Parathyroid adenoma (tissue), 2 donors: ENCODE data around the gene NDUFV3.
"Not testable (repeated sequence)": the region's sequence is repeated elsewhere in the genome, so short reads cannot be mapped to it uniquely, and the experiment has no call there.

Source experiments
- H2AFZ ChIP-seq: fragments of 300-600 bp; sonication (generic); one replicate; pipeline ENCODE4 v1.7.0; 2017; ENCODE audit warnings: antibody characterized with exemption, mild to moderate bottlenecking
- H3K27ac ChIP-seq: fragments of 300-600 bp; sonication (generic); one replicate; pipeline ENCODE4 v1.7.0; 2017
- H3K27me3 ChIP-seq: fragments of 300-600 bp; sonication (generic); one replicate; pipeline ENCODE4 v1.7.0; 2017; ENCODE audit warnings: low read length; ENCODE audit not compliant: control insufficient read depth, insufficient read depth
- H3K36me3 ChIP-seq: fragments of 300-600 bp; sonication (generic); one replicate; pipeline ENCODE4 v1.7.0; 2017; ENCODE audit warnings: low read length; ENCODE audit not compliant: control insufficient read depth, insufficient read depth
- H3K4me1 ChIP-seq: fragments of 300-600 bp; sonication (generic); one replicate; pipeline ENCODE4 v1.7.0; 2017; ENCODE audit warnings: control low read depth
- H3K4me2 ChIP-seq: fragments of 300-600 bp; sonication (generic); one replicate; pipeline ENCODE4 v1.7.0; 2017; ENCODE audit warnings: low read length
- H3K4me3 ChIP-seq: fragments of 300-600 bp; sonication (generic); one replicate; pipeline ENCODE4 v1.7.0; 2017; ENCODE audit warnings: low read depth, low read length
- H3K79me2 ChIP-seq: fragments of 300-600 bp; sonication (generic); one replicate; pipeline ENCODE4 v1.7.0; 2017; ENCODE audit warnings: control low read depth
- H3K9ac ChIP-seq: fragments of 300-600 bp; sonication (generic); one replicate; pipeline ENCODE4 v1.7.0; 2017; ENCODE audit warnings: mild to moderate bottlenecking
- H3K9me3 ChIP-seq: fragments of 300-600 bp; sonication (generic); one replicate; pipeline ENCODE4 v1.7.0; 2017; ENCODE audit warnings: low read length; ENCODE audit not compliant: control insufficient read depth
- CTCF ChIP-seq: fragments of 300-600 bp; sonication (generic); IDR thresholded peaks from one replicate; pipeline ENCODE4 v1.7.0; 2017; ENCODE audit warnings: antibody characterized with exemption, mild to moderate bottlenecking
- donor health status: primary hyperparathyroidism.

Gene NDUFV3

GRCh38 chr21:42847051-42847707, 45.9 kb upstream of the NDUFV3 start:
- H3K9ac ChIP-seq = no peak overlapping the region
- no peaks in the 10 kb centered on the region for H3K36me3 ChIP-seq
- H3K27me3 ChIP-seq = no peaks in the 10 kb centered on the region
- H3K4me3 ChIP-seq = no peak overlapping the region
- no peak for TF ChIP-seq CTCF
- H3K9me3 ChIP-seq = no peaks in the 10 kb centered on the region
- no peaks in the 10 kb centered on the region for H3K4me1 ChIP-seq
- no peak overlapping the region for H3K4me2 ChIP-seq
- no peaks in the 10 kb centered on the region for H3K79me2 ChIP-seq
- H3K27ac ChIP-seq = no peak overlapping the region
- H2AFZ ChIP-seq = no peak overlapping the region

- no peaks in the 10 kb centered on the region for H3K36me3 ChIP-seq
- H3K79me2 ChIP-seq = no peaks in the 10 kb centered on the region
Observed at GRCh38 chr21:42847726-42848125, 45.4 kb upstream of the NDUFV3 start.

GRCh38 chr21:42848144-42848931, 44.8 kb upstream of the NDUFV3 start:
- H3K9me3 ChIP-seq, H3K4me1 ChIP-seq, H3K27me3 ChIP-seq, H2AFZ ChIP-seq, H3K27ac ChIP-seq, H3K4me2 ChIP-seq, H3K4me3 ChIP-seq, H3K9ac ChIP-seq, H3K79me2 ChIP-seq, H3K36me3 ChIP-seq: not testable (repeated sequence)

More at GRCh38 chr21:42847726-42848125, 45.4 kb upstream of the NDUFV3 start:
- Histone ChIP-seq H3K9ac (no peak overlapping the region), H3K27me3 (no peaks in the 10 kb centered on the region), H3K4me2 (no peak overlapping the region), H3K27ac (no peak overlapping the region), H3K9me3 (no peaks in the 10 kb centered on the region), H3K4me3 (no peak overlapping the region), H3K4me1 (no peaks in the 10 kb centered on the region), H2AFZ (no peak overlapping the region)
- TF ChIP-seq CTCF = no peak

GRCh38 chr21:42848932-42849758, 44.0 kb upstream of the NDUFV3 start:
- no peak overlapping the region for H3K4me3 ChIP-seq
- no peaks in the 10 kb centered on the region for H3K27me3 ChIP-seq
- no peaks in the 10 kb centered on the region for H3K9me3 ChIP-seq

More at GRCh38 chr21:42848932-42849758, 44.0 kb upstream of the NDUFV3 start:
- no peak for TF ChIP-seq CTCF
- Histone ChIP-seq H3K9ac (no peak overlapping the region), H3K36me3 (no peaks in the 10 kb centered on the region), H3K4me1 (no peaks in the 10 kb centered on the region), H3K79me2 (no peaks in the 10 kb centered on the region), H2AFZ (no peak overlapping the region), H3K27ac (no peak overlapping the region), H3K4me2 (no peak overlapping the region)
